ENCODE measurements around the gene CERS4. TPM values are rescaled to one million over a fixed set of nuclear protein-coding genes. Genes with fewer than 3 reads are reported as not detected.

The CERS4 gene
- total and polyA plus RNA-seq, 2 of the 8 experiments (the other 6 are each of a cell fraction or from before 2014, with no cell fraction given), result 88.2 to 179 TPM

- H3K14ac ChIP-seq (ENCODE audit: insufficient read length), result peak within 1 kb of the TSS; percentile 37
- H3K79me1 ChIP-seq (ENCODE audit: low read depth, low read length), result peaks cover 7% of the 10 kb centered on the region
- H4K8ac ChIP-seq (ENCODE audit: extremely low read depth, insufficient read depth, low read length), result peak within 1 kb of the TSS; percentile 76
- H3K56ac ChIP-seq (replicated peaks; ENCODE audit: insufficient read length, low read depth, low read length), result peak within 1 kb of the TSS; percentile 74
- H3K4me2 ChIP-seq (ENCODE audit: insufficient read depth in 1 of 2, low read depth in 2 of 2, low read length in 2 of 2), result peak within 1 kb of the TSS; percentile 89 to 99
- peak within 1 kb of the TSS; percentile 84; the same call in 1 of the 2 replicates for H2BK12ac ChIP-seq (ENCODE audit: low read depth, low read length)
- H2BK5ac ChIP-seq (ENCODE audit: low read depth, low read length), result peak within 1 kb of the TSS; percentile 86; the same call in 1 of the 2 replicates
- peak within 1 kb of the TSS; percentile 87 for H2AK5ac ChIP-seq (ENCODE audit: low read depth, low read length)
- peak within 1 kb of the TSS; percentile 88 for H3K18ac ChIP-seq (ENCODE audit: extremely low read depth, low read length)
- peaks cover 0 to 7% of the 10 kb centered on the region in 2 experiments; a peak in 2 of 4 replicates for H3K79me2 ChIP-seq (ENCODE audit: control insufficient read depth in 1 of 2, insufficient read depth in 2 of 2, low read length in 2 of 2)
- no peaks in the 10 kb centered on the region for H3K27me3 ChIP-seq (replicated peaks in 1 of 4; ENCODE audit: control insufficient read depth in 3 of 4, extremely low read depth in 1 of 4, insufficient read depth in 3 of 4, low read length in 3 of 4)
- no peak within 1 kb of the TSS for H2BK120ac ChIP-seq (replicated peaks; ENCODE audit: low read depth, low read length)
- H3K36me3 ChIP-seq (ENCODE audit: control insufficient read depth in 2 of 4, insufficient read depth in 4 of 4, low read length in 3 of 4), result peaks cover 2 to 14% (median 4%) of the 10 kb centered on the region in 4 experiments; a peak in 5 of 8 replicates
- CTCF ChIA-PET (ENCODE audit: partially characterized antibody), result interaction anchor here (0.6 to 1.7 kb wide), 3 partner anchors 9 to 27 kb away, joined by 3 to 5 read pairs (median 4); no protein-coding TSS in a partner anchor
- H3K4ac ChIP-seq (replicated peaks; ENCODE audit: insufficient read length, low read depth, low read length), result peak within 1 kb of the TSS; percentile 30
- peaks cover 0 to 15% (median 7%) of the 10 kb centered on the region in 4 experiments; a peak in 6 of 7 replicates for H3K4me1 ChIP-seq (replicated peaks in 1 of 4; ENCODE audit: control insufficient read depth in 3 of 4, insufficient read depth in 4 of 4, low read length in 3 of 4)
- H3K23ac ChIP-seq (ENCODE audit: insufficient read length), result no peak within 1 kb of the TSS
- POLR2A ChIA-PET (ENCODE audit: partially characterized antibody), result interaction anchor here (0.6 to 25.3 kb wide), 2 partner anchors 21 to 100 kb away, joined by 3 to 583 read pairs; partner anchors contain the start of genes NDUFA7 and RPS28
- DNase-seq (ENCODE audit: low read depth in 1 of 2, low spot score in 2 of 2), result peak in 1 of 2 experiments; percentile 92
- H2BK20ac ChIP-seq (ENCODE audit: low read length), result no peak within 1 kb of the TSS
- H4K91ac ChIP-seq (replicated peaks; ENCODE audit: insufficient read length, low read length), result peak within 1 kb of the TSS; percentile 88
- H2BK15ac ChIP-seq (ENCODE audit: low read length), result peak within 1 kb of the TSS; percentile 34; the same call in 1 of the 2 replicates
- peak within 1 kb of the TSS; percentile 73 to 85 (median 82) for H3K9ac ChIP-seq (replicated peaks in 1 of 4; ENCODE audit: extremely low read depth in 1 of 4, low read depth in 3 of 4, low read length in 3 of 4)
- peak within 1 kb of the TSS; percentile 80 for H3K27ac ChIP-seq (ENCODE audit: low read depth, low read length)
- peak; percentile 32 for FAIRE-seq
- WGBS, 2 experiments (ENCODE audit: extremely low coverage in 1 of 2, insufficient coverage in 1 of 2, insufficient read length in 1 of 2, insufficient replicate concordance in 2 of 2, low coverage in 1 of 2, low lambda C conversion rate in 2 of 2, missing lambda C conversion rate in 1 of 2), result 3% methylated on average over 54 of the region's 63 CpGs; no CpG with 5 or more reads in 1 of the 2 experiments
- no peaks in the 10 kb centered on the region for H3K9me3 ChIP-seq (ENCODE audit: insufficient read depth in 2 of 2, low read depth in 1 of 2, low read length in 1 of 2)
- peak within 1 kb of the TSS; percentile 63 to 89 (median 82) for H3K4me3 ChIP-seq (ENCODE audit: extremely low read depth in 1 of 4, insufficient read depth in 2 of 4, low read depth in 3 of 4, low read length in 4 of 4)
- no peak within 1 kb of the TSS; the same call in 1 of the 2 replicates for H2AFZ ChIP-seq (ENCODE audit: low read length)
- H4K5ac ChIP-seq (ENCODE audit: insufficient read length, low read depth, low read length), result peak within 1 kb of the TSS; percentile 11
- peaks cover 8% of the 10 kb centered on the region for H3K23me2 ChIP-seq (ENCODE audit: low read depth, low read length)
- H4K20me1 ChIP-seq (replicated peaks in 1 of 2; ENCODE audit: control insufficient read depth in 1 of 2, insufficient read depth in 2 of 2, low read length in 2 of 2), result peaks cover 0 to 1% of the 10 kb centered on the region in 2 experiments
- TF ChIP-seq EGR1 (IDR thresholded peaks at IDR 0.05; ENCODE audit: borderline replicate concordance, low read depth, low read length) (peak; percentile 52; the same call in 1 of the 2 replicates), RNF2 (IDR thresholded peaks at IDR 0.05; ENCODE audit: borderline replicate concordance, low read depth, low read length, missing control alignments, poor library complexity, severe bottlenecking) (no peak), MAX (IDR thresholded peaks at IDR 0.05) (peak; percentile 96), NANOG (IDR thresholded peaks at IDR 0.05; ENCODE audit: insufficient read depth, low read depth, low read length, poor library complexity, severe bottlenecking) (no peak), GABPA (IDR thresholded peaks at IDR 0.05; ENCODE audit: borderline replicate concordance, insufficient read depth, low read length) (no peak; the same call in 1 of the 2 replicates), SAP30 (IDR thresholded peaks at IDR 0.05; ENCODE audit: insufficient read depth, insufficient replicate concordance, low read length) (peak; percentile 49), SP1 (IDR thresholded peaks at IDR 0.05; ENCODE audit: low read depth, low read length) (peak; percentile 23; the same call in 1 of the 2 replicates)
- TF ChIP-seq, protein P1, sequence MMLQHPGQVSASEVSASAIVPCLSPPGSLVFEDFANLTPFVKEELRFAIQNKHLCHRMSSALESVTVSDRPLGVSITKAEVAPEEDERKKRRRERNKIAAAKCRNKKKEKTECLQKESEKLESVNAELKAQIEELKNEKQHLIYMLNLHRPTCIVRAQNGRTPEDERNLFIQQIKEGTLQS (IDR thresholded peaks at IDR 0.05; ENCODE audit: insufficient read depth, low read depth, low read length), result 0 out of 2 replicates have a peak, but pooled peaks have one; percentile 30
Observed at GRCh38 chr19:8307965-8308866, 99.0 kb downstream of the CERS4 start, which contains the start of gene CD320. TSS of gene CD320 (minus strand) at chr19:8308358. CDS start at chr19:8308290, 68 bp downstream.
